ENCODE data around the gene DTNBP1.

- TF ChIP-seq, protein P1, sequence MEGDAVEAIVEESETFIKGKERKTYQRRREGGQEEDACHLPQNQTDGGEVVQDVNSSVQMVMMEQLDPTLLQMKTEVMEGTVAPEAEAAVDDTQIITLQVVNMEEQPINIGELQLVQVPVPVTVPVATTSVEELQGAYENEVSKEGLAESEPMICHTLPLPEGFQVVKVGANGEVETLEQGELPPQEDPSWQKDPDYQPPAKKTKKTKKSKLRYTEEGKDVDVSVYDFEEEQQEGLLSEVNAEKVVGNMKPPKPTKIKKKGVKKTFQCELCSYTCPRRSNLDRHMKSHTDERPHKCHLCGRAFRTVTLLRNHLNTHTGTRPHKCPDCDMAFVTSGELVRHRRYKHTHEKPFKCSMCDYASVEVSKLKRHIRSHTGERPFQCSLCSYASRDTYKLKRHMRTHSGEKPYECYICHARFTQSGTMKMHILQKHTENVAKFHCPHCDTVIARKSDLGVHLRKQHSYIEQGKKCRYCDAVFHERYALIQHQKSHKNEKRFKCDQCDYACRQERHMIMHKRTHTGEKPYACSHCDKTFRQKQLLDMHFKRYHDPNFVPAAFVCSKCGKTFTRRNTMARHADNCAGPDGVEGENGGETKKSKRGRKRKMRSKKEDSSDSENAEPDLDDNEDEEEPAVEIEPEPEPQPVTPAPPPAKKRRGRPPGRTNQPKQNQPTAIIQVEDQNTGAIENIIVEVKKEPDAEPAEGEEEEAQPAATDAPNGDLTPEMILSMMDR (conservative IDR thresholded peaks at IDR 0.05; ENCODE audit: low read depth, low read length): no peak
- TF ChIP-seq CEBPB (IDR thresholded peaks at IDR 0.05; ENCODE audit: low read depth, low read length): no peak
- no peak for TF ChIP-seq CHD1 (IDR thresholded peaks at IDR 0.05; ENCODE audit: low read depth, low read length)
- TF ChIP-seq MAFK (IDR thresholded peaks at IDR 0.05; ENCODE audit: low read depth, low read length): no peak
- no peak for TF ChIP-seq RCOR1 (IDR thresholded peaks at IDR 0.05; ENCODE audit: insufficient replicate concordance, low read length)
- no peak for TF ChIP-seq RAD21 (IDR thresholded peaks at IDR 0.05; ENCODE audit: low read length)
- TF ChIP-seq POLR2A (IDR thresholded peaks at IDR 0.05; ENCODE audit: low read depth, low read length): no peak
- no peak for TF ChIP-seq FOS (IDR thresholded peaks at IDR 0.05; ENCODE audit: low read depth, low read length)
- no peak for TF ChIP-seq USF2 (IDR thresholded peaks at IDR 0.05; ENCODE audit: low read depth, low read length)
- no peak for TF ChIP-seq RFX5 (IDR thresholded peaks at IDR 0.05; ENCODE audit: low read depth, low read length)
These were observed 152.1 kb downstream of the DTNBP1 start for GRCh38 chr6:15510536-15511247.
